Natural killer cell (primary cell): Measurements from ENCODE around the gene CABLES2. TPM values are rescaled to one million over a fixed set of nuclear protein-coding genes. Genes with fewer than 3 reads are reported as not detected.

Experiments used
- ATAC-seq, 3 donors: fragments of 150-1000 bp in 2 of 3; fragments of 200-7000 bp in 1 of 3; cut with Tn5 transposase; 1 replicate in 1 of 3; 2 replicates in 2 of 3; pipeline ENCODE4 v1.10.0; 2021; ENCODE audit warnings: mild to moderate bottlenecking in 2 of 3, moderate library complexity in 2 of 3
- DNase-seq, 2 donors: peaks; one replicate each; pipeline versions ENCODE4 v3.0.0 to v3.0.0-alpha.2; 2013 to 2021; ENCODE audit warnings: mixed read lengths in 1 of 2
- H3K27ac ChIP-seq: one replicate; pipeline ENCODE4 v1.5.1; 2013; ENCODE audit warnings: mild to moderate bottlenecking, low read length
- H3K27me3 ChIP-seq: one replicate; pipeline ENCODE4 v1.6.1; 2013; ENCODE audit warnings: low read length; ENCODE audit not compliant: control insufficient read depth, insufficient read depth
- H3K36me3 ChIP-seq: one replicate; pipeline ENCODE4 v1.6.1; 2013; ENCODE audit warnings: low read length; ENCODE audit not compliant: control insufficient read depth, insufficient read depth
- H3K4me1 ChIP-seq: one replicate; pipeline ENCODE4 v1.6.1; 2013; ENCODE audit warnings: low read length; ENCODE audit not compliant: control insufficient read depth, insufficient read depth
- H3K4me3 ChIP-seq: one replicate; pipeline ENCODE4 v1.5.1; 2013; ENCODE audit warnings: low read length
- H3K9me3 ChIP-seq: one replicate; pipeline ENCODE4 v1.6.1; 2013; ENCODE audit warnings: low read length; ENCODE audit not compliant: control insufficient read depth, insufficient read depth
- H3K27ac Mint-ChIP-seq, 2 donors: one replicate each; pipeline ENCODE4 v1.8.0; 2022; ENCODE audit warnings: mild to moderate bottlenecking in 2 of 2, mixed read lengths in 2 of 2, moderate library complexity in 1 of 2
- H3K27me3 Mint-ChIP-seq, 2 donors: one replicate each; pipeline ENCODE4 v1.8.0; 2022; ENCODE audit warnings: low read depth in 2 of 2, mixed read lengths in 2 of 2
- H3K36me3 Mint-ChIP-seq: one replicate; pipeline ENCODE4 v1.8.0; 2022; ENCODE audit warnings: mixed read lengths
- H3K4me1 Mint-ChIP-seq, 2 donors: one replicate each; pipeline ENCODE4 v1.8.0; 2022; ENCODE audit warnings: mixed read lengths in 2 of 2
- H3K4me3 Mint-ChIP-seq: one replicate; pipeline ENCODE4 v1.8.0; 2022; ENCODE audit warnings: mild to moderate bottlenecking, moderate library complexity, mixed read lengths
- H3K9me3 Mint-ChIP-seq, 2 donors: one replicate each; pipeline ENCODE4 v1.8.0; 2022; ENCODE audit warnings: mixed read lengths in 2 of 2
- CTCF ChIP-seq: fragments of 200-600 bp; IDR thresholded peaks from one replicate; pipeline ENCODE4 v1.8.0; 2022; ENCODE audit warnings: antibody characterized with exemption
- WGBS: methylation state at CpG from one replicate; pipeline ENCODE4 v1.1.7; 2013; ENCODE audit warnings: missing lambda C conversion rate; ENCODE audit not compliant: insufficient coverage; 5-methylcytosine and 5-hydroxymethylcytosine counted together
- intact Hi-C: fragments of 100-400 bp; cut with micrococcal nuclease; formaldehyde crosslinking; loops from one replicate; pipeline ENCODE4 v1.14.2; 2022
- total RNA-seq, 4 donors: library from RNA; stranded (reverse); fragments of 120-200 nt in 1 of 4; gene quantifications; one replicate each; pipeline versions ENCODE4 v1.2.3 to v1.2.4, GENCODE V29; 2013 to 2022

Gene CABLES2
- total RNA-seq, 3 donors from 2014 or later (not counting 1 experiment from before 2014, with no cell fraction given) = 8.0 to 9.3 (median 8.4) TPM

DNA sequence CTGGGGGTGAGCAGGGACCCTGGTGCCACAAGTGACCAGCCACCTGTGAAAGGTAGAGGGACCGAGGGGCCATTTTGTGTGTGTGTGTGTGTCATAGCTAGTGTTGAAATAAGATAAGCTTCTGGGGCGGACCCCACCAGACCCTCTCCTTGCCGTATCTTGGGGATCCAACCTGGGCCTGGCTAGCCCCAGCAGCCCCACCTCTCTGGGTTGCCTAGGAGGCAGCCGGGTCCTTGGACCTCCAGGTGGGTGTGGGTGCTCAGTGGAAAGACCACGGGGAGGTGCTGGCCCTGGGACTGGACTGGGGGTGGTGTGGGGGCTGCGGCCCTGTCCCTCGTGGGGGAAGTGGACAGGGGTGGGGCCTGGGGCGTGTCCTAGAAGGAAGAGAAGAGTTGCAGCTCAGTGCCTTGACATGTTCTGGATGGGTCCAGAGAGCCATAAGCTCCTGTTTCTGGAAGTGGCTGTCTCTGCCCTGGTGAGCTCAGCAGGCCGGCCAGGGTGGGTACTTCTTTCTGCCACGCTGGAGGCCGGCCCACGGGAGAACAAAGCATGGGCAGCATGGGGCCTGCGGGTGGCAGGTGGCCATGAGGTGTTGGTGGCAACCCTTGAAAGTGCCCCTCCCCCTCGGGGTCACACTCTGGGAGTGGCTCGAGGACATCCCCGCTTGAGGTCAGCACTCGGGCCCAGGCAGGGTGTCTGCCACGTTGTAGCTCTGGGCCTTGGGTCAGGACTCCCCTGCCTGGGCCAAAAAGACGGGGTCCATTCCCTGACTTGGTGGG lies 11.8 kb upstream of the CABLES2 start:
- no peaks in the 10 kb centered on the region for H3K27me3 Mint-ChIP-seq
- H3K9me3 ChIP-seq = no peaks in the 10 kb centered on the region
- H3K4me3 Mint-ChIP-seq = no peak overlapping the region
- WGBS = 83% methylated on average over 19 of the region's 19 CpGs
- no peak overlapping the region for H3K27ac Mint-ChIP-seq
- no peak overlapping the region for H3K27ac ChIP-seq
- no peak for TF ChIP-seq CTCF
- no peaks in the 10 kb centered on the region for H3K27me3 ChIP-seq
- no peak overlapping the region for H3K4me3 ChIP-seq
- H3K4me1 Mint-ChIP-seq = no peaks in the 10 kb centered on the region
- H3K4me1 ChIP-seq = no peaks in the 10 kb centered on the region
- DNase-seq (no peak), ATAC-seq (no peak)
- intact Hi-C loops = no loop called here
- H3K36me3 Mint-ChIP-seq = no peaks in the 10 kb centered on the region
- H3K36me3 ChIP-seq = no peaks in the 10 kb centered on the region
- no peaks in the 10 kb centered on the region for H3K9me3 Mint-ChIP-seq

DNA sequence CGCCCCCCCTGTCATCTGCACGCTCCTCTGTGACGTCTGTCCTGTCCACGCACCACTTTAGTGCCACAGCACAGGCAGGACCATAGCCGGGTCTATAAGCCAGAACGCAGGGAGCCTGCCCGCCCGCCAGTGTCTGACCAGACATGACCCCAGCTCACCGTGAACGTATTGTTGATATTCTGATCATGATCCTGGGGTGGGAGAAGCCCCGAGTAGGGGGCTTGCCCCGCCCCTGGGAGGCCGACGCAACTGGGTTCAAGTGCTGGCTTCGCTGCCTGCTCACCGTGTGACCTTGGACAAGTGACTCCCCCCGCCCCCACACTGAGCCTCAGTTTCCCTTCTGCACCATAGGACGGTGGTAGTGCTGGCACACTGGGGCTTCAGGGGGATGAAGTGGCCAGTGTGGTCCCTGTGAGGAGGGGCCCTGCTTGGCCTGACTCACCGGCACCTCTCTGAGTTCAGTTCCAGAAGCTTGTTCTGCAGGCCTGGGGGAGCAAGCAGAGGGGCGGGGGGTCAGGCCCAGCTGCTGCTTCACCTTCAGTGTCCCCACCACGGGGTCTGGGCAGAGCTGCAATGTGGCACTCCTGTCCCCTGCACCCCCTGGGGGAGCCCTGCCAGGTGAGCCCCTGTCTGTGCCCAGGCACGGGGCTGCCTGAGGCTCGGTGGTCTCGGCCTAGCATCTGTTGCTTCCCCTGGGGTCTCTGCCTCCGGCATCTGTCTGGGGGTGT lies 11.1 kb upstream of the CABLES2 start:
- no peaks in the 10 kb centered on the region for H3K4me1 Mint-ChIP-seq
- Histone ChIP-seq H3K27ac (no peak overlapping the region), H3K27me3 (no peaks in the 10 kb centered on the region), H3K4me3 (no peak overlapping the region), H3K4me1 (no peaks in the 10 kb centered on the region), H3K9me3 (no peaks in the 10 kb centered on the region), H3K36me3 (no peaks in the 10 kb centered on the region)
- intact Hi-C loops = no loop called here
- no peak overlapping the region for H3K27ac Mint-ChIP-seq
- no peaks in the 10 kb centered on the region for H3K9me3 Mint-ChIP-seq
- DNase-seq (no peak), ATAC-seq (no peak)
- H3K27me3 Mint-ChIP-seq = no peaks in the 10 kb centered on the region
- no peak overlapping the region for H3K4me3 Mint-ChIP-seq
- no peaks in the 10 kb centered on the region for H3K36me3 Mint-ChIP-seq
- WGBS = 84% methylated on average over 25 of the region's 25 CpGs
- TF ChIP-seq CTCF = no peak

- ATAC-seq (no peak), DNase-seq (no peak)
- intact Hi-C loops = no loop called here
- Histone ChIP-seq H3K27ac (no peak overlapping the region), H3K4me1 (no peaks in the 10 kb centered on the region), H3K27me3 (no peaks in the 10 kb centered on the region), H3K4me3 (no peak overlapping the region), H3K9me3 (no peaks in the 10 kb centered on the region), H3K36me3 (no peaks in the 10 kb centered on the region)
- Mint-ChIP-seq H3K4me1 (no peaks in the 10 kb centered on the region), H3K36me3 (no peaks in the 10 kb centered on the region), H3K27me3 (no peaks in the 10 kb centered on the region), H3K27ac (no peak overlapping the region), H3K4me3 (no peak overlapping the region), H3K9me3 (no peaks in the 10 kb centered on the region)
- TF ChIP-seq CTCF = no peak
- 82% methylated on average over 39 of the region's 43 CpGs for WGBS
Observed at GRCh38 chr20:62416651-62417637, 9.9 kb upstream of the CABLES2 start.
